Dendritic cell treated with granulocyte-macrophage colony-stimulating factor and Interleukin-4, amounts not matched to agents 40 ng/mL and 50 ng/mL, for 4 days (primary cell): ENCODE measurements around the gene SLC43A3.
"Not testable (repeated sequence)": the region's sequence is repeated elsewhere in the genome, so short reads cannot be mapped to it uniquely, and the experiment has no call there.

ENCODE experiments used
- H3K27ac Mint-ChIP-seq: one replicate; pipeline ENCODE4 v1.8.0; 2022; ENCODE audit warnings: mild to moderate bottlenecking, mixed read lengths
- H3K27me3 Mint-ChIP-seq: one replicate; pipeline ENCODE4 v1.8.0; 2022; ENCODE audit warnings: mild to moderate bottlenecking, mixed read lengths
- H3K36me3 Mint-ChIP-seq: one replicate; pipeline ENCODE4 v1.8.0; 2022; ENCODE audit warnings: low read depth, mixed read lengths
- H3K4me1 Mint-ChIP-seq: one replicate; pipeline ENCODE4 v1.8.0; 2022; ENCODE audit warnings: low read depth, mixed read lengths
- H3K4me3 Mint-ChIP-seq: one replicate; pipeline ENCODE4 v1.8.0; 2022; ENCODE audit warnings: mild to moderate bottlenecking, moderate library complexity, mixed read lengths
- H3K9me3 Mint-ChIP-seq: one replicate; pipeline ENCODE4 v1.8.0; 2022; ENCODE audit warnings: mixed read lengths
- intact Hi-C: fragments of 100-400 bp; cut with micrococcal nuclease; formaldehyde crosslinking; loops from one replicate; pipeline ENCODE4 v1.15.0; 2022

SLC43A3 gene

DNA sequence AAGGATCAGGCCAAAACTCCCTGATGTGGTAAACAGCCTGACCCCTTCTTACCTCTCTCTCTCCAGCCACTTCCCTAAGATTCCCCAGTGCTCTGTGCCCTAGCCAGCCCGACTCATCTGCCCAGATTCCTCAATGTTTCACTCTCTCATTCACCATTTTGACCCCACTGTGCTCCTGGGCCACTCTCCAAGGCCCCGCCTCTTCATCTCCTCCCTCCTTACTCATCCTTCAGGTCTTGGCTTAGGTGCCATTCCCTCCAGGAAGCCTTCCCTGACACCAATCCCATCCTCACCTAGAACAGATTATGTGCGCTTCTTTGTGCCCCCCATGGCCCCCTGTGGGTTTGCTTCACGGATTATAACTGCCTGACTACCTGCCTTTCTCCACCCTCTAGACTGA lies 13.2 kb downstream of the SLC43A3 start:
- Mint-ChIP-seq H3K27me3 (no peaks in the 10 kb centered on the region), H3K9me3 (no peaks in the 10 kb centered on the region), H3K27ac (no peak overlapping the region), H3K4me3 (no peak overlapping the region), H3K4me1 (peaks cover 19% of the 10 kb centered on the region), H3K36me3 (peaks cover 95% of the 10 kb centered on the region)
- intact Hi-C loops: no loop called here

DNA sequence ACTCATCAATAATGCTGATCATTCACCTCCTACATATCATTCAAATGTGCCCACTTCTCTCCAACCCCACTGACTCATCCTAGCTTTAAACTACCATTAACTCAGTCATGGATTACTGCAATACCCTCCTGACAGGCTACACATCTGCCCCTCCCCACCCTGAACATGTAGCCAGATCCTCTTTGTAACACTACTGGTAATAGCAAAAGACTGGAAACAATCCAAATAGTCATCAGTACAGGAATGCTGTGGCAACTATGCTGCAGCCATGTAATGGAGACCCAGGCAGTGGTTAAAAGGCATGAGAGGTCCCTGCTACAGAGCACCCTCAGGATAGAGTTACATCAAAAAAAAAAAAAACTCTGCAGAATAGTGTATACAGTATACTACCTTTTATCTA lies 16.6 kb downstream of the SLC43A3 start:
- intact Hi-C loops: no loop called here
- no peak overlapping the region for H3K4me3 Mint-ChIP-seq
- H3K27me3 Mint-ChIP-seq: no peaks in the 10 kb centered on the region
- peaks cover 43% of the 10 kb centered on the region for H3K4me1 Mint-ChIP-seq
- peaks cover 81% of the 10 kb centered on the region for H3K36me3 Mint-ChIP-seq
- H3K27ac Mint-ChIP-seq: no peak overlapping the region
- no peaks in the 10 kb centered on the region for H3K9me3 Mint-ChIP-seq

- H3K4me1 Mint-ChIP-seq: peaks cover 51% of the 10 kb centered on the region
- H3K36me3 Mint-ChIP-seq: peaks cover 73% of the 10 kb centered on the region
- H3K9me3 Mint-ChIP-seq: no peaks in the 10 kb centered on the region
- H3K4me3 Mint-ChIP-seq: no peak overlapping the region
- no peaks in the 10 kb centered on the region for H3K27me3 Mint-ChIP-seq
- no peak overlapping the region for H3K27ac Mint-ChIP-seq
- intact Hi-C loops: no loop called here
Observed at GRCh38 chr11:57409321-57410100, 17.4 kb downstream of the SLC43A3 start.

GRCh38 chr11:57408771-57409170 lies 18.1 kb downstream of the SLC43A3 start:
- intact Hi-C loops: no loop called here
- Mint-ChIP-seq H3K9me3 (no peaks in the 10 kb centered on the region), H3K27ac (no peak overlapping the region), H3K36me3 (peaks cover 66% of the 10 kb centered on the region), H3K27me3 (no peaks in the 10 kb centered on the region), H3K4me3 (no peak overlapping the region), H3K4me1 (peaks cover 55% of the 10 kb centered on the region)

DNA sequence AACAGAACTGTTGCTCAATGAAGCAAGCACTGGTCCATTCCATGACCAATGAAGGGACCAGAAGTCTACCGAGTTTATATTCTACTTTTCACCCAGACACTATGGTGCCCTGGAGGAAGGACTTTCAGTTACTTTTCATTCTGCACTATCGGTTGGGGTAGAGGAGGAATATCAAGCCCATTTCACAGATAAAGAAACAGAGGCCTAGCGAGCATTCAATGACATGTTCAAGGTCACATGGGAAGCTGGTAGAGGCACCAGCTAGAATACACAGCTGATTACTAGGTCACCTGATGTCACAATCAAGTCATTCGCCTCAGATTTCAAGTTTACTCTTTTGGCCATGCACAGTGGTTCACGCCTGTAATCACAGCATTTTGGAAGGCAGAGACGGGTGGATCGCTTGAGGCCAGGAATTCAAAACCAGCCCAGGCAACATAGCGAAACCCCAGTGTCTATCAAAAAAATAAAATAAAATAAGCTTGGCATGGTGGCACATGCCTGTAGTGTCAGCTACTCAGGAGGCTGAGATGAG lies 18.9 kb downstream of the SLC43A3 start:
- Mint-ChIP-seq H3K36me3 (peaks cover 58% of the 10 kb centered on the region), H3K27me3 (no peaks in the 10 kb centered on the region), H3K27ac (no peak overlapping the region), H3K9me3 (peaks cover 8% of the 10 kb centered on the region), H3K4me1 (peaks cover 59% of the 10 kb centered on the region), H3K4me3 (no peak overlapping the region)
- intact Hi-C loops: no loop called here

- no peak overlapping the region for H3K4me3 Mint-ChIP-seq
- intact Hi-C loops: no loop called here
- H3K9me3 Mint-ChIP-seq: peaks cover 10% of the 10 kb centered on the region
- peaks cover 52% of the 10 kb centered on the region for H3K36me3 Mint-ChIP-seq
- peak overlapping the region; percentile 47 for H3K27ac Mint-ChIP-seq
- H3K27me3 Mint-ChIP-seq: no peaks in the 10 kb centered on the region
- H3K4me1 Mint-ChIP-seq: peaks cover 63% of the 10 kb centered on the region
Observed at GRCh38 chr11:57407010-57407920, 19.7 kb downstream of the SLC43A3 start.

- intact Hi-C loops: no loop called here
- Mint-ChIP-seq H3K4me3 (peak overlapping the region; percentile 31), H3K27me3 (no peaks in the 10 kb centered on the region), H3K36me3 (peaks cover 46% of the 10 kb centered on the region), H3K9me3 (peaks cover 10% of the 10 kb centered on the region), H3K27ac (peak overlapping the region; percentile 47), H3K4me1 (peaks cover 63% of the 10 kb centered on the region)
Observed at GRCh38 chr11:57406337-57406904, 20.5 kb downstream of the SLC43A3 start.

DNA sequence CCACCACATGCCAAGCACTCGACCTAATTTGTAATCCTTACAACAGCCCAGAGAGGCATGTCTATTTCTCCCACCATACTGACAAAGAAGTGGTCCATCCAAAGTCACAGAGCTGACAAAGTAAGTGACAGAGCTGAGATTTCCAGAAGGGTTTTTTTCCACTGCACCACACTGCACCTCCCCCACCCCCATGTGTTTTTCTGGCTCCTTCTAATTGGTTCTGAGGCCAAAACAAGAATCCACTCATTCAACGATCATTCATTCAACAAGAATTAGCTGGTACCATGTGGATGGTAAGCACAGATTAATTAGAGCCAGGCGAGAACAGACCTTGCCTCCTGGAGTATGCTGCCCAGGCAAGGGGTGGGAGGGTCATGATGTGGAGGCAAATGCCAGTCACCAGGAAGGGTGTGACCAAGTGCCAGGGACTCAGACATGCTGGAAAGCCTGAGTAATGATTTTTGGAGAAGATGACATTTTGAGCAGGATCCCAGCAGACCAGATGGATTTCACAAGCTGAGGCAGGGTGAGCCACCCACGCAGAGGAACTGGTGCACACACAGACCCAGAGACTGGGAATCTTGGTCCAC lies 21.6 kb downstream of the SLC43A3 start:
- H3K27ac Mint-ChIP-seq: peak overlapping the region; percentile 47
- H3K9me3 Mint-ChIP-seq: peaks cover 10% of the 10 kb centered on the region
- intact Hi-C loops: no loop called here
- H3K4me1 Mint-ChIP-seq: peaks cover 62% of the 10 kb centered on the region
- H3K4me3 Mint-ChIP-seq: no peak overlapping the region
- H3K36me3 Mint-ChIP-seq: peaks cover 37% of the 10 kb centered on the region
- no peaks in the 10 kb centered on the region for H3K27me3 Mint-ChIP-seq

GRCh38 chr11:57403802-57404147 lies 23.1 kb downstream of the SLC43A3 start:
- peaks cover 10% of the 10 kb centered on the region for H3K9me3 Mint-ChIP-seq
- intact Hi-C loops: no loop called here
- peaks cover 49% of the 10 kb centered on the region for H3K4me1 Mint-ChIP-seq
- H3K4me3 Mint-ChIP-seq: no peak overlapping the region
- H3K36me3 Mint-ChIP-seq: peaks cover 21% of the 10 kb centered on the region
- H3K27me3 Mint-ChIP-seq: no peaks in the 10 kb centered on the region
- no peak overlapping the region for H3K27ac Mint-ChIP-seq

GRCh38 chr11:57403003-57403801 lies 23.7 kb downstream of the SLC43A3 start:
- Mint-ChIP-seq H3K27ac (peak overlapping the region; percentile 70), H3K4me1 (peaks cover 49% of the 10 kb centered on the region), H3K9me3 (peaks cover 10% of the 10 kb centered on the region), H3K36me3 (peaks cover 15% of the 10 kb centered on the region)
- H3K27me3 Mint-ChIP-seq, H3K4me3 Mint-ChIP-seq, intact Hi-C loops: not testable (repeated sequence)

- Mint-ChIP-seq H3K27ac (peak overlapping the region; percentile 70), H3K9me3 (peaks cover 10% of the 10 kb centered on the region), H3K4me1 (peaks cover 46% of the 10 kb centered on the region), H3K4me3 (no peak overlapping the region), H3K27me3 (no peaks in the 10 kb centered on the region), H3K36me3 (peaks cover 7% of the 10 kb centered on the region)
- intact Hi-C loops: no loop called here
Observed at GRCh38 chr11:57402188-57403002, 24.5 kb downstream of the SLC43A3 start.

- H3K27me3 Mint-ChIP-seq: no peaks in the 10 kb centered on the region
- no peaks in the 10 kb centered on the region for H3K36me3 Mint-ChIP-seq
- H3K4me1 Mint-ChIP-seq: peaks cover 23% of the 10 kb centered on the region
- intact Hi-C loops: no loop called here
- no peak overlapping the region for H3K4me3 Mint-ChIP-seq
- peaks cover 10% of the 10 kb centered on the region for H3K9me3 Mint-ChIP-seq
- no peak overlapping the region for H3K27ac Mint-ChIP-seq
Observed at GRCh38 chr11:57399972-57400578, 26.8 kb downstream of the SLC43A3 start.
